PC-3 (cell line): ENCODE data around the gene CHRNA4.

Source experiments
- CTCF ChIP-seq: fragments of 300-600 bp; sonication (generic); conservative IDR thresholded peaks from 2 replicates; pipeline ENCODE4 v1.5.1; 2017; ENCODE audit warnings: antibody characterized with exemption, low read depth, mild to moderate bottlenecking, low read length
- EZH2 ChIP-seq: fragments of 300-600 bp; sonication (generic); IDR thresholded peaks from one replicate; pipeline ENCODE4 v1.6.1; 2017; ENCODE audit warnings: antibody characterized with exemption, mild to moderate bottlenecking, low read length; ENCODE audit not compliant: unreplicated experiment
- EZH2phosphoT487 ChIP-seq: fragments of 300-600 bp; sonication (generic); IDR thresholded peaks from 2 replicates; pipeline ENCODE4 v1.6.1; 2018; ENCODE audit warnings: mild to moderate bottlenecking, antibody characterized with exemption, low read length, borderline replicate concordance

DNA sequence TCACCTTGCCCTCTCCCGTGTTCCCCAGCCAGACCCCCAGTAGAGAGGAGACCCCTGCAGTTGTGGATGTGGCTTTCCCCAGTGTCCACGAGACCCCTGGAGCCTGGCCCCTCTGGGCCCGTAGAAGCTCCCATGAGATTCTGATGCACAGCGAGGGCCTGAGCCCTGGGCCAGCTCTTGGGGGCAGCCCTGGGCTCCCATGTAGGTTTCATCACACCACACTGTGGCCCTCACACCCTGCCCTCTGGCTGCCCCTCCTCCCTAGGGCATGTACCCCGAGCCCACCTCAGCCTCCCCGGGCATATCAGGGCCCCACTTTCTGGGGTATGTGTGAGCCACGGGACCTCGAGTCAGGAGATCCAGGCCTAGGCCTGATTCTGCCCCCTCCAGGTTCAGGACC, 7.0 kb upstream of the CHRNA4 start:
- TF ChIP-seq CTCF = no peak
- no peak for TF ChIP-seq EZH2
- TF ChIP-seq EZH2phosphoT487 = no peak
